ENCODE results near the gene ADSL.

The ADSL gene

DNA sequence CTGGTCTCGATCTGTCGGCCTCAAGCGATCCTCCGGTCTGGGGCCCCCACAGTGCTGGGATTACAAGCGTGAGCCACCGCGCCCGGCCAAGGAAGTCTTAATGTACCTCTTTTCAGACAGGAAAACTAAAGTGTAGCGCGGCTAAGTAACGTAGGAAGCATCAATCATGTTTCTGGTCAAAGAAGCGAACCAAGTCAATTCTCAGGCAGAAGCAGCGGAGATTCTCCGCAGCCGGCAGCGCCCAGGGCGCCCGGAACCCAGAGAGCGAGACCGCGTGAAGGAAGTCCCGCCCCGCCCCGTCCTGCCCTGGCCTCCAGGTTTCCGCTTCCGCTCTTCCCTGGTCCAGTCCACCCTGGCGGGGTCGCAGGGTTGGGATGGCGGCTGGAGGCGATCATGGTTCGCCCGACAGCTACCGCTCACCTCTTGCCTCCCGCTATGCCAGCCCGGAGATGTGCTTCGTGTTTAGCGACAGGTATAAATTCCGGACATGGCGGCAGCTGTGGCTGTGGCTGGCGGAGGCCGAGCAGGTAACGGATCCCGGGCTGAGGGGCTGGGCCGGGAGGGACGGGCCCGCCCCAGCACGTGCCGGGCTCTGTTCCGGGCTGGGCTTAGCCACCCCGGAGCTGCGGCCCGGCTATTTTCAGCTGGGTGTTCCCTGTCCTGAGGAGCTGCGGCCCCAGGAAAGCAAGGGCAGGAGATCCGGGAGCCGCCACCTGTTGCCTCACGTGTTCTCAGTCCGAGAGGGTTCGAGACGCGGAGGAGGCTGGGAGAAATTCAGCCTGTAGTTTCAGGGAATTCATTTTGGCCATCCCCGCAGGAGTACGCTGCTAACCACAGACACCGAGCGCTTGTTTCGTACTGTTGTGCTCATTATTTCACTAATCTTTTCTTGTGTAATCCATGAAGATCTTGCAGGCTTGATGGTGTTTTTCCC, at the start of gene ADSL:
Gene ADSL (plus strand): TSS at position 316 of the 934 bp plus-strand sequence. CDS start 59 bp downstream, at position 375.
- DNase-seq (ENCODE audit: low spot score), result peak; percentile 92
- TF ChIP-seq, protein P1, sequence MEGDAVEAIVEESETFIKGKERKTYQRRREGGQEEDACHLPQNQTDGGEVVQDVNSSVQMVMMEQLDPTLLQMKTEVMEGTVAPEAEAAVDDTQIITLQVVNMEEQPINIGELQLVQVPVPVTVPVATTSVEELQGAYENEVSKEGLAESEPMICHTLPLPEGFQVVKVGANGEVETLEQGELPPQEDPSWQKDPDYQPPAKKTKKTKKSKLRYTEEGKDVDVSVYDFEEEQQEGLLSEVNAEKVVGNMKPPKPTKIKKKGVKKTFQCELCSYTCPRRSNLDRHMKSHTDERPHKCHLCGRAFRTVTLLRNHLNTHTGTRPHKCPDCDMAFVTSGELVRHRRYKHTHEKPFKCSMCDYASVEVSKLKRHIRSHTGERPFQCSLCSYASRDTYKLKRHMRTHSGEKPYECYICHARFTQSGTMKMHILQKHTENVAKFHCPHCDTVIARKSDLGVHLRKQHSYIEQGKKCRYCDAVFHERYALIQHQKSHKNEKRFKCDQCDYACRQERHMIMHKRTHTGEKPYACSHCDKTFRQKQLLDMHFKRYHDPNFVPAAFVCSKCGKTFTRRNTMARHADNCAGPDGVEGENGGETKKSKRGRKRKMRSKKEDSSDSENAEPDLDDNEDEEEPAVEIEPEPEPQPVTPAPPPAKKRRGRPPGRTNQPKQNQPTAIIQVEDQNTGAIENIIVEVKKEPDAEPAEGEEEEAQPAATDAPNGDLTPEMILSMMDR (IDR thresholded peaks at IDR 0.05), result no peak
- H3K4me3 ChIP-seq, result peak within 1 kb of the TSS; percentile 87
- peak within 1 kb of the TSS; percentile 78 to 92 for H3K27ac ChIP-seq

DNA sequence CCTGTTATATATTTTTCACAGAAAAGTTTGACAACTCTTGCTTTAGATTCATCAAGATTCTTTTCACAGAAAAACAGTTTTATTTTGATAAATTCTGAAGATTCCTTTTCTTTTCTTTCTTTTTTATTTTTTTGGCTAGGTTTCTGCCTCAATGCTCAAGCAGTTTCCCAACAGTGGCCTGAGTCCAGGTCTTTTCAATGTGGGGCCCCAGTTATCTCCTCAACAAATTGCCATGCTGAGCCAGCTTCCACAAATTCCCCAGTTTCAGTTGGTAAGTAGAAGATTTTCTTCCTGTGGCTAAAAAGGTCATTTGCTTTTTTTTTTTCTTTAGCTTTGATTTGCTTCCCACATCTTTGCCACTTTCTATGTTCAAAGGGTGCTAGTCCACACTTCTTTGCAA, 46.0 kb upstream of the ADSL start:
- Histone ChIP-seq H3K27ac (no peak overlapping the region), H3K4me3 (no peak overlapping the region)
- TF ChIP-seq, protein P1 (IDR thresholded peaks at IDR 0.05), result no peak
- no peak for DNase-seq (ENCODE audit: low spot score)

DNA sequence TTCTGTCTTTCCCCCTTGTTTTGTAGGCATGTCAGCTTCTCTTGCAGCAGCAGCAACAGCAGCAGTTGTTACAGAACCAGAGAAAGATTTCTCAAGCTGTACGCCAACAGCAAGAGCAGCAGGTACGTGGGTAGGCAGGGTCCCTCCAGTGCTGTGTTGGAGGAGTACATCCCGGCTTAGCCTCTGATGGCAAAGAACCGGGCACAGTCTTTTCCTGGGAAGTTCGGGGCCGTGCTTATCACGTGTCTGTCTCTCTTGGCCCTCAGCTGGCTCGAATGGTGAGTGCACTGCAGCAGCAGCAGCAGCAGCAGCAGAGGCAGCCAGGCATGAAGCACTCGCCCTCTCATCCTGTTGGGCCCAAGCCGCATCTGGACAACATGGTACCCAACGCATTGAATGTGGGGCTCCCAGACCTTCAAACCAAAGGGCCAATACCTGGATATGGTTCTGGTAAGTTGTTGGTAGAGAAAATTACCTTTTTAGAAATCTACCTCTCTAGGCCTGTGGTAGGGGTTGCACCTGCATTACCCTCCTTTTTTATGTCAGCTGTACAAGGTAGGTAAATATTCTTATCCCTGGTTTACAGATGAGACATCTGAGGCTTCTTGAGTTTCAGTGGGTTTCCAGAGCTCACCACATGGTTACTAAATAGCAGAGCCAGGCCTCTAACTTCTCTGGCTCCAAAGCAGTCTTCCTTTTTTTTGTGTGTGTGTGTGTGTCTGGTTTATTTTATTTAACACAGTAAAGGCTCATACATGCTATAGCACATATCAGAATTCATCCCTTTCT, 45.2 kb upstream of the ADSL start:
- H3K4me3 ChIP-seq, result no peak overlapping the region
- no peak overlapping the region for H3K27ac ChIP-seq
- TF ChIP-seq, protein P1 (IDR thresholded peaks at IDR 0.05), result no peak
- no peak for DNase-seq (ENCODE audit: low spot score)

DNA sequence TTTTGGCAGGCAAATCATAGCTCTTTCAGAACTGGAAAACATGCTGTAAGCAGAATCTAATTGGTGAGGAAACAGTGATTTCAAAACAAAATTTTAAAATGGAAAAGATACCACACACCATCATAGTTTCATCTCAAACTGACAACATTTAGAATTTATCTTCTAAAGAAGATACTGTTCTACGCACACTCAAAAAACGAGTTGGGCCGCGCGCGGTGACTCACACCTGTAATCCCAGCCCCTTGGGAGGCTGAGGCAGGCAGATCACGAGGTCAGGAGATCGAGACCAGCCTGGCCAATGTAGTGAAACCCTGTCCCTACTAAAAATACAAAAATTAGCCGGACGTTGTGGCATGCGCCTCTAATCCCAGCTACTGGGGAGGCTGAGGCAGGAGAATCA, 44.2 kb upstream of the ADSL start:
- no peak for DNase-seq (ENCODE audit: low spot score)
- no peak overlapping the region for H3K27ac ChIP-seq
- no peak overlapping the region for H3K4me3 ChIP-seq
- TF ChIP-seq, protein P1 (IDR thresholded peaks at IDR 0.05), result no peak

DNA sequence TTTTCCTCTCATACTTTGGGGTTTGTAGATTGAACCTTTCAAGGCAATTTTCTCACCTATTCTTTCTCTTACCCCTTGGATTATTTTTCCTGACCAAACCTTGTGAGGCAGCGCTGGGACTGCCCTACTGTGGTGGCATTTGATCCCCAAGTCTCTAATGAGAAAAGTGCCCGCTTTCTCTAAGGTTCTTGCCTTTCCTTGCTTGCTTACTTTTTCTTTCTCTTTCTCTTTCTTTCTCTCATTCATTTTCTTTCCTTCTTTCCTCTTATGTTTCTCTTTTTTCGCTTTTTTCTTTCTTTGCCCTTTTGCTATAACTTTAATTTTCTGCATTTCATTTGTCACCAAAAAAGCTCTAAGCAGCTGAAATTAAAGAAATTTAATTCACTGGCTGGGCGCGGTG, 40.7 kb upstream of the ADSL start:
- TF ChIP-seq, protein P1 (IDR thresholded peaks at IDR 0.05), result no peak
- DNase-seq (ENCODE audit: low spot score), result no peak
- Histone ChIP-seq H3K4me3 (no peak overlapping the region), H3K27ac (no peak overlapping the region)

DNA sequence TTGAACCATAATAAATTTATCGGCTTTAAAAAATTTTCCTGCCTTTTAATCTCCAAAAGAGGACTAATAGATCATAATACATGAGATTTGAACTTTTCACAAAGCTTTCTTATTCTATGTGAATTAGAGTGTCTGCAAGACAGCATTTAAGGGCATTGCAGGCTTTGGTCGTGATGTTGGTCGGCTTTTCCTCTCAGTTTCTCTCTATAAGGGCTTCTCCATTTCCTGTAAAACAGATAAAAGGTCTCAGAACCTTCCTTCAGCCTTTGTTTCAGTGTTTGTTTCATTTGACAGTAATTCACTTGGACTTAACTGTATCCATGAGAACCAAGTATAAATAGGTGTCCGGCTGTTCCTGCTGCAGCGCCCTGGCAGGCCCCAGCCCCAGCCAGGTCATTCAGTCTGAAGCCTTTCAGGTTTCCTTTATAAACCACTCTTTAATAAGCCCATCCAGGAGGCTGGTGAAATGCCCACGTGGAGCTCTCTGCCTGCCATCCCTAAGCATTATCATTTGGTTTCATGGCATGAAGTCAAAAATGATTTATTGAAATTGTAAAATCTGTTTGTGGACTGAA, 37.2 kb upstream of the ADSL start:
- peak overlapping the region in 1 of 2 donors; percentile 13 for H3K27ac ChIP-seq
- TF ChIP-seq, protein P1 (IDR thresholded peaks at IDR 0.05), result no peak
- H3K4me3 ChIP-seq, result no peak overlapping the region
- no peak for DNase-seq (ENCODE audit: low spot score)

Data from coronary artery (tissue), 2 donors.